Neuronal stem cell (in vitro differentiated cells): ENCODE measurements around the gene WDR45B.
"Not testable (repeated sequence)": the region's sequence is repeated elsewhere in the genome, so short reads cannot be mapped to it uniquely, and the experiment has no call there.

Experiments
- DNase-seq: peaks from one replicate; pipeline ENCODE4 v3.0.0-alpha.2; 2013; ENCODE audit warnings: low spot score
- H2AFZ ChIP-seq: one replicate; pipeline ENCODE4 v1.6.1; 2013; ENCODE audit warnings: mild to moderate bottlenecking, low read length, inconsistent platforms
- H2AK5ac ChIP-seq: 2 replicates; pipeline ENCODE4 v1.6.1; 2013; ENCODE audit warnings: low read depth, mild to moderate bottlenecking, inconsistent platforms, low read length, moderate library complexity, mixed read lengths
- H2BK120ac ChIP-seq: 2 replicates; pipeline ENCODE4 v1.6.1; 2013; ENCODE audit warnings: low read depth, mild to moderate bottlenecking, inconsistent platforms, low read length, moderate library complexity, mixed read lengths
- H2BK12ac ChIP-seq: one replicate; pipeline ENCODE4 v1.6.1; 2013; ENCODE audit warnings: low read length, inconsistent platforms
- H2BK15ac ChIP-seq: 2 replicates; pipeline ENCODE4 v1.6.1; 2013; ENCODE audit warnings: mild to moderate bottlenecking, low read length, inconsistent platforms, mixed read lengths
- H2BK5ac ChIP-seq: one replicate; pipeline ENCODE4 v1.6.1; 2013; ENCODE audit warnings: inconsistent platforms, mild to moderate bottlenecking, low read length, moderate library complexity
- H3K14ac ChIP-seq: one replicate; pipeline ENCODE4 v1.6.1; 2013; ENCODE audit warnings: low read length, inconsistent platforms
- H3K18ac ChIP-seq: 2 replicates; pipeline ENCODE4 v1.6.1; 2013; ENCODE audit warnings: low read length, inconsistent platforms
- H3K23ac ChIP-seq: 2 replicates; pipeline ENCODE4 v1.6.1; 2013; ENCODE audit warnings: low read depth, mild to moderate bottlenecking, mixed read lengths, low read length, inconsistent platforms; ENCODE audit not compliant: poor library complexity
- H3K27ac ChIP-seq: replicated peaks from 3 replicates; pipeline ENCODE4 v1.5.1; 2013; ENCODE audit warnings: low read length, inconsistent platforms
- H3K27me3 ChIP-seq, 3 experiments: 2 replicates each; pipeline ENCODE4 v1.6.1; 2013; ENCODE audit warnings: low read length in 3 of 3, mild to moderate bottlenecking in 2 of 3, inconsistent platforms in 1 of 3, low read depth in 1 of 3, mixed read lengths in 1 of 3, moderate library complexity in 1 of 3; ENCODE audit not compliant: control insufficient read depth in 3 of 3, insufficient read depth in 3 of 3
- H3K36me3 ChIP-seq, 2 donors: replicated peaks in 1 of 2; 2 replicates each; pipeline ENCODE4 v1.6.1; 2013; ENCODE audit warnings: low read length in 2 of 2; ENCODE audit not compliant: control insufficient read depth in 2 of 2, insufficient read depth in 2 of 2
- H3K4ac ChIP-seq: 2 replicates; pipeline ENCODE4 v1.6.1; 2013; ENCODE audit warnings: inconsistent platforms, mild to moderate bottlenecking, low read length, moderate library complexity
- H3K4me1 ChIP-seq, 2 donors: 1 replicate in 1 of 2; 2 replicates in 1 of 2; pipeline ENCODE4 v1.6.1; 2013; ENCODE audit warnings: low read length in 2 of 2, low read depth in 1 of 2; ENCODE audit not compliant: control insufficient read depth in 2 of 2, insufficient read depth in 1 of 2
- H3K4me2 ChIP-seq: one replicate; pipeline ENCODE4 v1.6.1; 2013; ENCODE audit warnings: mild to moderate bottlenecking, low read length, inconsistent platforms; ENCODE audit not compliant: insufficient read depth, poor library complexity, severe bottlenecking
- H3K4me3 ChIP-seq, 2 donors: 2 replicates each; pipeline ENCODE4 v1.5.1; 2013; ENCODE audit warnings: low read length in 2 of 2, mild to moderate bottlenecking in 2 of 2, inconsistent platforms in 1 of 2, moderate library complexity in 1 of 2
- H3K79me1 ChIP-seq: one replicate; pipeline ENCODE4 v1.6.1; 2013; ENCODE audit warnings: low read depth, mild to moderate bottlenecking, inconsistent platforms, low read length, moderate library complexity
- H3K9ac ChIP-seq: one replicate; pipeline ENCODE4 v1.6.1; 2013; ENCODE audit warnings: mild to moderate bottlenecking, low read depth, low read length, inconsistent platforms; ENCODE audit not compliant: poor library complexity
- H3K9me3 ChIP-seq, 2 donors: replicated peaks in 1 of 2; 2 replicates each; pipeline versions ENCODE3 to v1.6.1; 2013; ENCODE audit warnings: low read length in 2 of 2, mild to moderate bottlenecking in 2 of 2, inconsistent platforms in 1 of 2, low read depth in 1 of 2, mixed read lengths in 1 of 2, moderate library complexity in 1 of 2; ENCODE audit not compliant: control insufficient read depth in 2 of 2, insufficient read depth in 1 of 2
- H4K8ac ChIP-seq: one replicate; pipeline ENCODE4 v1.6.1; 2013; ENCODE audit warnings: low read depth, mild to moderate bottlenecking, inconsistent platforms, low read length, moderate library complexity
- H4K91ac ChIP-seq: one replicate; pipeline ENCODE4 v1.6.1; 2013; ENCODE audit warnings: low read length, low read depth, mild to moderate bottlenecking, inconsistent platforms; ENCODE audit not compliant: poor library complexity
- WGBS, 2 donors: extraction: QIAGEN DNeasy Blood & Tissue Kit; methylation state at CpG; one replicate each; pipeline ENCODE4 v1.1.7; 2013; ENCODE audit warnings: missing lambda C conversion rate in 2 of 2, mixed read lengths in 1 of 2; ENCODE audit not compliant: insufficient read length in 2 of 2, insufficient replicate concordance in 1 of 2; ENCODE audit errors: extremely low coverage in 2 of 2; 5-methylcytosine and 5-hydroxymethylcytosine counted together

The WDR45B gene

GRCh38 chr17:82582213-82582612, 66.0 kb downstream of the WDR45B start:
- H3K9ac ChIP-seq: no peak overlapping the region
- H3K23ac ChIP-seq: no peak overlapping the region
- no peak overlapping the region for H4K8ac ChIP-seq
- H3K14ac ChIP-seq: no peak overlapping the region
- no peak overlapping the region for H2AK5ac ChIP-seq
- no peak overlapping the region for H3K4ac ChIP-seq
- H3K9me3 ChIP-seq: no peaks in the 10 kb centered on the region
- no peak overlapping the region for H2BK15ac ChIP-seq
- WGBS, 2 donors: no CpG with 5 or more reads among the region's 8 CpGs
- no peak overlapping the region for H2AFZ ChIP-seq
- no peak overlapping the region for H2BK12ac ChIP-seq
- H3K4me3 ChIP-seq: no peak overlapping the region
- no peaks in the 10 kb centered on the region for H3K4me1 ChIP-seq
- H3K27ac ChIP-seq: no peak overlapping the region
- DNase-seq: no peak
- no peak overlapping the region for H4K91ac ChIP-seq
- no peak overlapping the region for H3K18ac ChIP-seq
- H3K36me3 ChIP-seq: peaks cover 35 to 76% of the 10 kb centered on the region in 2 donors
- no peaks in the 10 kb centered on the region for H3K27me3 ChIP-seq
- no peak overlapping the region for H3K4me2 ChIP-seq
- H2BK120ac ChIP-seq: no peak overlapping the region
- no peak overlapping the region for H2BK5ac ChIP-seq
- H3K79me1 ChIP-seq: peaks cover 8% of the 10 kb centered on the region

DNA sequence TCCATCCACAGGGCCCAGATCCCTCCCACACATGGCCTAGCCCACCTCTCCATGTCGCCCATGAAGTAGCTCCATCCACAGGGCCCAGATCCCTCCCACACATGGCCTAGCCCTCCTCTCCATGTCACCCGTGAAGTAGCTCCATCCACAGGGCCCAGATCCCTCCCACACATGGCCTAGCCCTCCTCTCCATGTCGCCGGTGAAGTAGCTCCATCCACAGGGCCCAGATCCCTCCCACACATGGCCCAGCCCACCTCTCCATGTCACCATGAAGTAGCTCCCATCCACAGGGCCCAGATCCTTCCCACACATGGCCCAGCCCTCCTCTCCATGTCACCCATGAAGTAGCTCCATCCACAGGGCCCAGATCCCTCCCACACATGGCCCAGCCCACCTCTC, 68.3 kb downstream of the WDR45B start:
- H3K4ac ChIP-seq, H3K27me3 ChIP-seq, H3K4me2 ChIP-seq, H3K14ac ChIP-seq, H3K79me1 ChIP-seq, H2BK15ac ChIP-seq, H3K27ac ChIP-seq, H2BK12ac ChIP-seq, H2AFZ ChIP-seq, DNase-seq, H3K9ac ChIP-seq, H4K8ac ChIP-seq, H3K4me3 ChIP-seq, H3K9me3 ChIP-seq, H2BK120ac ChIP-seq, H2BK5ac ChIP-seq, H3K4me1 ChIP-seq, H4K91ac ChIP-seq, H2AK5ac ChIP-seq, H3K23ac ChIP-seq, H3K18ac ChIP-seq: not testable (repeated sequence)
- WGBS, 2 donors: no CpG with 5 or more reads among the region's 4 CpGs
- H3K36me3 ChIP-seq: peaks cover 30 to 74% of the 10 kb centered on the region in 2 donors

GRCh38 chr17:82577300-82577699, 70.9 kb downstream of the WDR45B start:
- Histone ChIP-seq H3K36me3 (peaks cover 23 to 75% of the 10 kb centered on the region in 2 donors), H2BK5ac (no peak overlapping the region), H3K27me3 (no peaks in the 10 kb centered on the region), H3K27ac (no peak overlapping the region), H3K4me3 (no peak overlapping the region), H3K9me3 (no peaks in the 10 kb centered on the region), H3K23ac (no peak overlapping the region), H3K4ac (no peak overlapping the region), H3K18ac (no peak overlapping the region), H3K79me1 (peaks cover 4% of the 10 kb centered on the region), H4K8ac (no peak overlapping the region), H3K4me1 (no peaks in the 10 kb centered on the region), H2BK12ac (no peak overlapping the region), H2AK5ac (no peak overlapping the region), H2BK15ac (no peak overlapping the region), H2AFZ (no peak overlapping the region), H3K9ac (no peak overlapping the region), H3K4me2 (no peak overlapping the region), H2BK120ac (no peak overlapping the region), H3K14ac (no peak overlapping the region), H4K91ac (no peak overlapping the region)
- DNase-seq: no peak
- WGBS, 2 donors: no CpG with 5 or more reads among the region's 18 CpGs

GRCh38 chr17:82575581-82576221, 72.5 kb downstream of the WDR45B start:
- not testable (repeated sequence) for H2AK5ac ChIP-seq, H3K9ac ChIP-seq, H2BK12ac ChIP-seq, H3K27me3 ChIP-seq, H3K4me1 ChIP-seq, H3K14ac ChIP-seq, H3K27ac ChIP-seq, H3K4ac ChIP-seq, DNase-seq, H3K4me3 ChIP-seq, H2BK5ac ChIP-seq, H2BK15ac ChIP-seq, H3K9me3 ChIP-seq, H3K23ac ChIP-seq, H2AFZ ChIP-seq, H4K8ac ChIP-seq, H4K91ac ChIP-seq, H2BK120ac ChIP-seq, H3K79me1 ChIP-seq, H3K4me2 ChIP-seq, H3K18ac ChIP-seq
- peaks cover 28 to 85% of the 10 kb centered on the region in 2 donors for H3K36me3 ChIP-seq
- no CpG with 5 or more reads among the region's 52 CpGs for WGBS, 2 donors
